Measurements from ENCODE around the gene FGD3.
"Not testable (repeated sequence)": the region's sequence is repeated elsewhere in the genome, so short reads cannot be mapped to it uniquely, and the experiment has no call there.

FGD3 gene

DNA sequence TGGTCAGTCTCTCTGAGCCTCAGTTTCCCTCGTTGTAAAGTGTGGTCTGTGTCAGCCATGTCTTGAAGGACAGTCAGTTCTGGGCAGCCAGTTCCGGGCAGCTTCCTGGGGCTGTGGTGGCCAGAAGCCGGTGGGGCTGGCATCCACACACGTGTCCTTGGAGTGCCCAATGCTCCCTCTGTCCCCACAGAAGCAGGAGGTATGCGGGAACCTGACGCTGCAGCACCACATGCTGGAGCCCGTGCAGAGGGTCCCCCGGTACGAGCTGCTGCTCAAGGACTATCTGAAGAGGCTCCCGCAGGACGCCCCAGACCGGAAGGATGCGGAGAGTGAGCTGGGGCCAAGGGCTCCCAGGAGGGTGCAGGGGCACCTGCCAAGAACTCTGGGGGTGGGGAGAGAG is 62.7 kb downstream of the FGD3 start:
- no peak for DNase-seq

DNA sequence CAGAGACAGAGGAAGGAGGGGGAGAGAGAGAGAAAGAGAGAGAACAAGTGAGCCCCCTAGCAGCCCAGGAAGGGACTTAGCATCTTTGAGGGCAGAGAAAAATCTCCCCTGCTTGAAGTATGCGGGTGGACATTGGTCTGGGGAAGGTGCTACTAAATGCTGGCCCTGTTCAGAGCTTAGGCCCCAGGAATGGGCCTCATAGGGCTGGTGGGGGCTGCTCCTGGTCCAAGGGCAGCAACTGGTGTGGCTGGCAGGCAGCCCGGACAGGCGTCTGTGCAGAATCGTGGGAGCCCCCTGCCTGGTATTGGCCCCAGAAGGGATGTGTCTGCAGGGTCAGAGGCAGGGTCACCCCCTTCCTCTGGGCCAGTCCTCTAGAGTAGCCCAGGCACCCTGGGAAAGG is 63.4 kb downstream of the FGD3 start:
- DNase-seq, result no peak

DNA sequence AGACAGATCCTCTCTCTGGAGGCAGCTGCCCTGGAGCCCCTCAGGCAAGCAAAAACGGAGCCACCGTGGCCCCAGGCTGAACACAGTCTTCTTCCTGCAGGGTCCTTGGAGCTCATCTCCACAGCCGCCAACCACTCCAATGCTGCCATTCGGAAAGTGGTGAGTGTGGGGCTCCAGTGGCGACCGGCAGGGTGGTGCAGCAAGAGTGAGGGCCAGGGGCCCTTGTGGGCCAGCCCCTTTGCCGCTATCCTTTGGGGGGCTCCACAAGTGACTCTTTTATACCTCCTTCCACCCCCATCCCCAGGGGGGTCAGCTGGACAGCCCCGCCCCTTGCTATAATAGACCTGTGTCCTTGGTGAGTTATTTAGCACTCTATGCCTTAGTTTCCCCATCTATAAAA is 63.8 kb downstream of the FGD3 start:
- no peak for DNase-seq

DNA sequence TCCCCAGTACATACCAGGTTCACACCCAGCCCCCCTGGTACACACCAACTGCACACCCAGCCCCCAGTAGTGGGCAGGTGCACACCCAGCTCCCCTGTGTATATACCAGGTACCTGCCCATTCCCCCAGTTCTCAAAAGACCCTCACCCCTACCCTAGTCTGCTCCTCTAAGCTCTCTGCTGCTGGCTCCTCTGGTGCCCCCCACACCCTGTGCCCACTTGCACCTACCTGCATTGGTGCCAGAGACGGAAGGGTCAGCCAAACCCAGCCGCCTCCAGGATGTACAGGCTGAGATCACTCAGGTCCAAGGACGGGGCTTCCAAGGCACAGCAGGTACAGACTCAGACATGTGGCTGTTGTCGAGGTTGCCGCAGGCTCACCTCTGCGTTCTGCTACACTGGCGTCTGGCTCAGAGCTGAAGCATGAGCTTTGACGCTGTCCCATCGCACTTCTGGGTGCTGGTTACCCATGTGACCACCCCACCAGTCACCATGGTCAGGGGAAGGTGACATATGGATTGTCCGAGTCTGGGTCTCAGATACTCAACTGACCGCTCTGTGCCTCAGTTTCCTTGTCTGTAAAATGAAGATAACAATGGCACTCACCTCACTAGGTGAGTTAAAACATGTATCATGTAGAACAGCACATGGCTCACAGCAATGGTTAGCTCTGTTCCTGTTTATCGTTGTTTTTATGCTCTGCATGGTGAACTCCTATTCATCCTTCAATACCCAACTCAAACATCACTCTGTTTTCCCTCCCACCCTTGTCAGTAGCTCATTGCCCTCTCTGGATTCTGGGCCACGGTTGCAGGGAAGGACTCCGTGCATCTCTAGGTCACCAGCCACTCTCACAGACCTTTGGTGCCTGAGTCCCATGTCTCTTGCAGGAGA is 65.9 kb downstream of the FGD3 start:
- no peak for DNase-seq

DNA sequence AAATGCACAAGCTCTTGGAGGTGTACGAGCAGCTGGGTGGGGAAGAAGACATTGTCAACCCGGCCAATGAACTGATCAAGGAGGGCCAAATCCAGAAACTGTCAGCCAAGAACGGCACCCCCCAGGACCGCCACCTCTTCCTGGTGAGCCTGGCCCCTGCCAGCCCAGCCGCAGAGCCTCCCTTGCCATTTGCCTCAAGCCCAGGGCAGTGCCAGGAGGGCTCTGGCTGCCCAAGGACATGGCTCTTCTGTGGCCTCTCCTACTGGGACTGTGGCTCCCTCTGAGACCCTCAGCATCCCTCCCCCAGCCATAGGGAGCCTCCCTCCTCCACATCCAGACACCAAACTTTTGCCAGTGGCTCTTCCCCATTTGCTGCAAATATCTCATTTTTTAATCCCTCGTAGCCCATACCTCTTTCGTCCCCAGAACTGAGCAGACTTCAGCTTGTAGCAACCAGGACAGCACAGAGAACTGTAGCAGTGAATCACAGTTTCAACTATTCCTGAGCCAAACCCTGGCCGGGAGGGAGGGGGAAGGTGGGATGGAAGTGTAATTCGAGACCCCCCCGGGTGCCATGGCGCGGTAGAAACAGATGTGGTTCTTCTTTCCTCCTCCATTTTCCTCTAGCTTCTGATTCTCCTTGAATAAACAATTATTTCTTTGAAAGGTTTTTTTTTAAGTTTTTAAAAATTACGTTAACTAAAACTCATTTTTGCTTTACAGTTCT is 66.7 kb downstream of the FGD3 start:
- DNase-seq, result no peak

DNA sequence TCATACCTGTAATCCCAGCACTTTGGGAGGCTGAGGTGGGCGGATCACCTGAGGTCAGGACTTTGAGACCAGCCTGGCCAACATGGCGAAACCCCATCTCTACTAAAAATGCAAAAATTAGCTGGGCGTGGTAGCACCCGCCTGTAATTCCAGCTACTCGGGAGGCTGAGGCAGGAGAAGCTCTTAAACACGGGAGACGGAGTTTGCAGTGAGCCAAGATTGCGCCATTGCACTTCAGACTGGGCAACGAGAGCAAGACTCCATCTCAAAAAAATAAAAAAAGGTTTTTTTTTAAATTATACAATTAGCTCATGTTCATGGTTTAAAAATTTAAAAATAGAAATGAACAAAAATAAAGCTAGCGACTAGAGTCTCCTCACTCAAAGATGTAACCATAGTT is 67.9 kb downstream of the FGD3 start:
- DNase-seq, result not testable (repeated sequence)

DNA sequence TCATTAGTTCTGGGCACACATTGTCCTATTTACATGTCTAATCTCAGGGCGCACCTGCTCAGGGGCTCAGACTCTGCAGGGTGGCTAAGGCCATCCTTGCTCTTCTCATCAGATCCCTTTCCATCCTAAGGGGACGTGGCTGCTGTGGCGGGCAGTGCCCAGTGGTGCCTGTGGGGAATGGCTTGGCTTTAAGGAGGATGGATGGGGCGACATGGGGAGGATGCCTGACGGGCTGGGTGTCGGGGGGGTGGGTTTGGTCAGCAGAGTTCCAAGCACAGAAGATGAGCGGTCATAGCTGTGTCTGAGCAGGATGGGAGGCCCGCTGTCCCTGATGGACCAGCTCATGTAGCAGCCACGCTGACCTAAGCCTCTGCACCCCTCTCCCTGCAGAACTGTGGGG is 70.3 kb downstream of the FGD3 start:
- DNase-seq, result no peak

DNA sequence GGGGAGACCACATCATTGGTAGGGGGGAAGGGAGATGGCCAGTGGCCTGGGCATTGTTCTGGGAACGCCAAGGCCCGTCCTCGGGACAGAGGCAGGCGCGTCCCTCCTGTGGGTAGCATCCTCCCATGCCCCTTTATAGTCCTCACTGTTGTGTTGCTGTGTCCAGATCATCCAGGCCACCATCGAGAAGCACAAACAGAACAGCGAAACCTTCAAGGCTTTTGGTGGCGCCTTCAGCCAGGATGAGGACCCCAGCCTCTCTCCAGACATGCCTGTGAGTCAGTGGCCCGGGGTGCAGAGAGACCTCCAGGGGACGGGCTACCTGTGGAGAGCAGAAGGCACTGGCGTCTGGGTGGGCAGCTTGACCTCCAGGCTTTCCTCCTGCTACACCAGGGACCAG is 72.8 kb downstream of the FGD3 start:
- DNase-seq, result no peak

DNA sequence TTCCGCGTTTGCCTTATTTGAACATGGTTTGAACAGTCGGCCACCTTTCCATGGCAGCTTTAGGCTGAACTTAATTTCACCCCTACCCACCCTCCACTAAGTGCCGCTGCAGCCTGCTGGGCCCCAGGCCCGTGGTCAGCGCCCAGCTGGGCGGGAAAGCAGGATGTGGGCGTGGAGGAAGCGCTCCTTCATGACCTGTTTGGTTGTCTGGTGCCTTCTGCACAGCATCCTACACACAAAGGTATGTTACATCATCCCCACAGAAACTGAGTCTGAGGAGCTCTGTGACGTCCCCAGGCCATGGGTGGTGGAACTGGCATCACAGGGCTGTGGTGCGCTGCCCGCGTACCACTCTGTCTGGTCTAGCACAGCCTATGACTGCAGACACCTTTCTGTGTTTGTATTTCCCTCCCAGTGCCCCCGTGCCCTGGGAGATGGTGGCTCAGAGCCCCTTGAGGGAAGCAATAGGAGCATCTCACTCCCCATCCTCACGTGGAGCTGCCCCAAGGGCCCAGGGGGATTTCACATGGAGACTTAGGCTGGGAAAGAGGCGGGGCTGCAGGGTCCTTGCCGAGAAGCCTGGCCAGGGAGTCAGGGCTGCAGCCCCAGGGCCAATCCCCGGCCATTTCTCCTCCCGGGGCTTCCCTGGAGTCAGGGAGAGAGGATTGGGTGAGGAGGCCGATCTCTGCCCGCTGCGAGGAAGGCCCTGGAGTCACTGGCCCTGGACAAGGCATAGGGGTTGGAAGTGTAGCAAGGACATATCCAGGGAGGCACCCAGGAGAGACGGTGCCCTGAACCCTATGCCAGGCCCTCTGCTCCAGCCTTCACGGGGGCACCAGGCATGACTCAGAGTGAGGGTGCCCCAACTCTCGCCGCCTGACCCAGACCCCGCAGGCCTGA is 73.7 kb downstream of the FGD3 start:
- no peak for DNase-seq

DNA sequence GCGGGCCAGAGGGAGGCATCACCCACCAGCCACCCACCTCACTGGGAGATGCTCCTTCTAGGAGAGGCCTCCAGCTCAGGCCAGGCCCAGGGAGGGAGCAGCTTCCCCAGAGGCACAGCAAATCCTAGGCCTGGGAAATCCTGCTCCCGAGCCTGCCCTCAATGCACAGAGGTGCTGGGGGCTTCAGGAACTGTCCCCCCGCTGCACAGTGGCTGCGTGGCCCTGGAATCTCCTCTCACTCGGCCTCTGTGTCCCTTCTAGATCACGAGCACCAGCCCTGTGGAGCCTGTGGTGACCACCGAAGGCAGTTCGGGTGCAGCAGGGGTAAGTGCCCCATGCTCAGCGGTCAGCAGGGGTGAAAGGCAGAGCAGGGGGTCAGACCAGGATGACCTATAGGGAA is 74.7 kb downstream of the FGD3 start:
- no peak for DNase-seq

DNA sequence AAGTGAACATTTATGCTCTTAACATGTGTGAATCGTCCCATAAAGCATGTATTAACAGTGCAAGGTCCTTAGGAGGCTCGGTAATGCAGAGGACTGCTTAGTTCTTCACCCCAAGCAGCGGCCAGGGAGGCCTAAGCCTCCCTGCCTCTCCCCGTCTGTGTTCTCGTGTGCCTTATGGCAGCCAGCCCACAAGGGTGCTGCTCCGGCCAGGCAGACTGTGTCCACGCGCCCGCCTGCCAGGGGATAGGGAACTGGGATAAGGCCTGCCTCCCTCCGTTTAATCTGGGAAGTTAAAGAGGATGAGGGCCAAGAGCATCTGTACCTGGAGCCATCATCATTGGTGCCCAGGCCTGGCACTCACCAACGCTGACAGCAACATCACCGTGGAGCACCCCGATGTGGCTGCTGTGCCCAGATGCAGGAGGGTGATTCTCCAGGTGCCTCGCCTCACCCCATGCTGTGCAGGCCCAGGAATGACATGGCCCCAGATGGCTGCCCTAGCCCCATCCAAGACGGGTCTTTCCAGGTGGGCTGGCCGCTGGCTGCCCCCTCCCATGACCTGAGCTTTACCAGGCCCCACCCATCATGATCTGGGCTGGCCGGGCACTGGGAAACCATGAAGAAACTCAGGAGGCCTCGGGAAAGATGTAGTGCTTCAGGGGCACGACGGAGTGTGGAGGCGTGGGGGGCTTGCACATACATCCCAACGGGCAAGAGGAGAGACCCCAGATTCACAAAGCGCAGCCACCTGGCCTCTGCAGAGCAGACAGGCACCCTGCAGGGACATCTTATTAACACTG is 75.6 kb downstream of the FGD3 start:
- no peak for DNase-seq

DNA sequence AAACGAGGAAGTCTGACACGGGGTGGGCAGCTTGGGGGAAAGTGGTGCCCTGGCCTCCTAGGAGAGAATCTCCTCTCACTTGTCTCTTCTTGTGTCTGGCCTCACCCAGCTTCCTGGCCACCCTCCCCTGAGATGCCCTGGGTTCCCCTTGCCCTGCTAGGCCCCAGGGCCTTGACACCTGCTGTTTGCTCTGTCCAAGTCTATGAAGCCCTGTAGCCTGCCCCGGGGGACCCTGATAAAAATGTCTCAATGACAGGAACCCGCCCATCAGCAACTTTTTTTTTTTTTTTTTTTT is 76.1 kb downstream of the FGD3 start:
- DNase-seq, result no peak

DNA sequence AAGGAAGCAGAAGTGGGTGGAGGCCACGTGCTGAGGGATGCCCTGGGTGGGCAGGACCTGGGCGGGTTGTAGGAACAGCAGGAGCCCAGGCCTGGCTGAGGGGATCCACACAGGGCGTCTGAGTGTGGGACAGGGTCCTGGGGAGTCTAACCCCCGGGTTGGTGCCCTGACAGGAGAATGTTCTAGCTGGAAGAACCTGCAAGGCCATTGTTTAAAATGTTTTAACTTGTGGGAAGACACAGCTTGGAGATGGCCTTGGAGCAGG is 77.3 kb downstream of the FGD3 start:
- no peak for DNase-seq

DNA sequence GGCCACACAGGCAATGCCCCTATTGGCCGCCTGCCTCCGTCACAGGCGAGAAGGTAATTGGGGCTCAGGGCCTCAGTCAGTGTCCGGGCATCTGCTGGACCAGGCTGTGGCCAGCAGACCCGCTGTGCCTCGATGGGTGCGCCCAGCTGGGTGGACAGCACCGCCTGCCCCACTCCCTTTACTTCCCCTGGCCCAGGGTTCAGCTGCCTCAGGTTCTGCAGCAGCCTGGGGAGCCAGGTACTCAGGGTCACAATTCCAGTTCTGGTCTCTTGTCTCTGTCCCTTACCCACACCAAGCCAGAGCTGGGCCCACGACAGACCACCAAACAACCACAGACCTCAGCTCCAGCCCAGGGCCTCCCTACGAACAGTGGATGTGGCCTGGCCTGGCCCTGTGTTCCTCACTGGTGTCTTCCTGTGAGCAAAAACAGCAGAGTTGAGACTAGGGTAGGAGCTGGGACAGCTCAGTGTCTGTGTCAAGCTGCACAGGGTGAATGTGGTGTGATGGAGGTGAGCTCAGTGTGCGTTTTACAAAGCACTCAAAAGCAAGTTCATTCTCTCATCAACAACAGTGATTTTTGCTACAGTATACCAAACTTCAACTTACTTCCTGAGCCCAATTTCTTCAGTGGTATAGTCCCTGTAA is 77.8 kb downstream of the FGD3 start:
- no peak for DNase-seq

DNA sequence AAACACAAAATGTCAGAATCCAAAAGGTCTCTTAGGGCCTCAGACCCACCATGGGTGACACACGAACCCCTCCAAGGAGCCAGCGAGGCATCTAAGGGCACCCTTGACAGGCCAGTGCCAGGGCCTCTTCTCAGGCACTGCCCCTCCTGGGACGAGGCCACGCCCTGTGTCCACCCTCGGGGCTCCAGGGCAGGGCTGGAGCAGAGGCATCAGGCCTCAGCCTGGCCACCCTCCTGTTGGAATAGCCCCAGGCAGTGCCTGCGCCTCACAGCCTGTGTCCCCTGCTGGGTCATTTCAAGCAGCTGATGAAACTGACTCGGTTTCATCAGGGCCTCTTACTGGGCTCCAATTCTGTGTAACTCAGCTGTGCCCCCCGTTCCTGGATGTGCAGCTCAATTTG is 78.4 kb downstream of the FGD3 start:
- no peak for DNase-seq

DNA sequence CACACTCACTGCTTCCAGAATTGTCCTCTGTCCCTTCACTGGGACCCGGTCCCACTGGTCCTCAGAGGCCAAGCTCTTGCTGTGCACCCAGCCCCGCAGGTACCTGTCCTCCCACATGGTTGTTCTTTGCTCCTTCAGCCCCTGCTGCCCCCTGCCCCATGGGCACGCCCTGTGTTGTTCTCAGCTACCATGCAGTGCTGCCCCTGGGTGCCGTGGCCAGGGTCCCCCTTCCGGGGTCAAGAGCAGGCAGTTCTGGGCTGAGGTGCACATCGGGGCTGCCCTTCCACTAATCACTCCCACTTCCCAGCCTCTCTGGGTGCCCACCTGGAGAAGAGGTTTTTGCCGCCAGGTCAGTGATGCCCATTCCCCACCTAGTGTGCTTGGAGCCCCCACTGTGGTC is 79.3 kb downstream of the FGD3 start:
- no peak for DNase-seq

DNA sequence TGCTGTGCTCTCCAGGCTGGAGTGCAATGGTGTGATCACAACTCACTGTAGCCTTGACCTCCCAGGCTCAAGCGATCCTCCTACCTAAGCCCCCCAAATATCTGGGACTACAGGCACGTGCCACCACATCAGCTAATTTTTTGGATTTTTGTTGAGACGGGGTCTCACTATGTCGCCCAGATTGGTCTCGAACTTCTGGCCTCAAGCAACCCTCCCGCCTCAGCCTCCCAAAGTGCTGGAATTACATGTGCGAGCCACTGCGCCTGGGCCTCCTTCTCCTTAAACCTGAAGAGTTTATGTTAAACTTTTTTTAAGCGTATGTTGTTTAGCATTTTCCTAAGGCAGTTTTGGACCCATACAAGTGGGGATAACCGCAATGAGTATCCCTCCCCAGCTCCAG is 80.4 kb downstream of the FGD3 start:
- DNase-seq, result no peak

DNA sequence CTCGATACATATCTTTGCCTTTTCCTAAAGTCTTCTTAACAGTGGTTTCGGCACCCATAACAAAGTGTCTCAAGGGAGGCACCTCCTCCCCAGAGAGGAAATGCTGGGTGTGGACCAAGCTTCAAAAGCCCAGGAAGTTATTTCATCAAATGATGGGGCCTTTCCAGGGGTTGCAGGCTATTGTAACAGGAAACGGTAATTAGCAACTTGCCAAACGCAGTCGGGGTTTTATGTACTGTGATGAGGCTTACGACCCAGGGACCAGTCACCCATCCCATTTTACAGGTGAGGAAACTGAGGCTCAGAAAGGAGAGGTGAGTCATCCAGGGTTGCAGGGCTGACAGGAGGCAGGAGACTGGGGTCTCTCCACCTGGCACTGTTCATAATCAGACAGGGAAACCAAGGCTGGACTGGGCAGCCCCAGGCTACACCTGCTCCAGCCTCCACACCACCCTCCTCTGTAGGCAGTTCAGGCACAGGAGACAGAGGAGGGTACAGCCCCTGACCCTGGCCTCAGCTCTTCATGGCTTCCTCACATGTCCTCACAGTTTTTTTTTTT is 81.2 kb downstream of the FGD3 start:
- no peak for DNase-seq

DNA sequence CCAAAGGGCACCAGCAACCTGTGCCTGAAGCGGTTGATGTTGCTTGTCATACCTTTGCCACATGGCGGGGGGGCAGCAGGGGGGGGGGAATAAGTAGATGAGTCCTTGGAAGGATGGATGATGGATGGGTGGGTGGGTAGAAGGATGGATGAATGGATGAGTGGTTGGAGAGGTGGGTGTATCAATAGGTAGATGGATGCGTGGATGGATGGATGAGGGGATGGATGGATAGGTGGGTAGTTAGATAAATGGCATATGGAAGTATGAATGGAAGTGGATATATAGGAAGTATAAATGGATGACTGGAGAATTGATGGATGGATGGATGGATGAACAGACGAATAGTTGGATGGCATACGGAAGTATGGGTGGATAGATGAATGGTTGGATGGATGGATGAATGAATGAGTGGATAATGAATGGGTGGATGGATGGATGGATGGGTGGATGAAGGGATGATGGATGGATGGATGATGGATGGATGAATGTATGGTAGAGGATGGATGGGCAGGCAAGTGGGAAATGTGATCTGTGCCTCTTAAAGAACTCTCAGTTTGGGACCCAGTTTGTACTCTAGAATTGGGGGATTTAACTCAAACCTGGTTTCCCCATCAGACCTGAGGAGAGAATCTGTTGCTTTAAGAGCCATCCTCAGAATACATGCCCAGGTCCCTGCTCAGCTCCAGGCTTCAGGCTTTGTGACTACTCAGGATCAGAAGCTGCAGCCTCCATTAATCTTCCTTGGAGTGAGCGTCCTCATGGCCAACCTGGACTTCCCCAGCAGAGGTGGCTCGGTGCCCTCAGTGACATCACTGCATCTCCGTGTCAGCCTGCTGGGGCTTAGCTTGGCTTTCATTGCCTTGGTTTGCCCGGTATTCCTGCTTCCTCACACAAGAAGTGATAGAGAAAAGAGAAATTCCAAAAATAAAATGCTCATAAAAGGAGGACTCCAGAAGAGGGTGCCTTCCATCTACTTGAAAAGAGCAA is 83.6 kb downstream of the FGD3 start:
- DNase-seq, result no peak

DNA sequence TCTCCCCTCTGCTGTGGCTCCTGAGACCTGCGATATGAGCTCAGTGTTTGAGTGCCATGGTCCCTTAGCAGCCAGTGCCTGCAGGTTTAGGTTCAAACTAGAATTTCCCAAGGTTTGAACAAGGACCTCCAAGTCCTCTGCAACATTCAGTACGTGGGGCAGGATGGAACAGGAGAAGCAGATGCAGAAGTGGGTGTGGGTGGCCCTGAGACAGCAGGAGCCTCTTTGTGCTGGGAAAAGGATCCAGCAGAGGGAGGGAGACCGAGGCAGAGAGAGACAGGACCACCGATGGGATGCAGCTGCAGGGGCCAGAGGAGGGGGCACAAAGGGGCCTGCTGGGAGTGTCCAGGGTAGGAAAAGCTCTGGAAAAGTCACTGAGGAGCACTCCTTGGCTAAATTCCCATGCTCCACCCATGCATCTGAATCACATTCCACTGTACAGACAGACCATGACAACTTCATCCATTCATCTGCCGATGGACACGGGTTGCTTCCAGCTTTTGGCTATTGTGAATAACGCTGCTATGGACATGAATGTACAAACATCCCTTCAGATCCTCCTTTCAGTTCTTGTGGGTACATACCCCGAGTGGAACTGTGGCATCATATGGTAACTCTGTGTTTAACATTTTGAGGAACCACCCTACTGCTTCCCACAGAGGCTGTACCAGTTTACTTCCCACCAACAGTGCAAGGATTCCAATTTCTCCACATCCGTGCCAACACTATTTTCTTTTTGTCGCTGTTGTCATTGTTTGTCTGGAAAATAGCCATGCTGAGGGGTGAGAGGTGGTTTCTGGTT is 84.5 kb downstream of the FGD3 start:
- DNase-seq, result no peak

Measured in NCI-H187 treated with DMSO at 0.1 percent for 48 hours (cell line).